GM21528 (cell line): ENCODE data around the gene UBXN7.
"Not testable (repeated sequence)": the region's sequence is repeated elsewhere in the genome, so short reads cannot be mapped to it uniquely, and the experiment has no call there.

Experiments
- ATAC-seq: cut with Tn5 transposase; IDR thresholded peaks from one replicate; pipeline ENCODE4 v1.9.1; 2021; ENCODE audit warnings: mild to moderate bottlenecking, moderate library complexity; ENCODE audit not compliant: unreplicated experiment, low FRiP score

Gene UBXN7

GRCh38 chr3:196432137-196432879 is at the start of gene UBXN7:
Gene UBXN7 (minus strand): TSS chr3:196432427. CDS start chr3:196432399, 28 bp downstream.
- peak; percentile 85 for ATAC-seq

GRCh38 chr3:196477678-196478077 is 45.5 kb upstream of the UBXN7 start:
- ATAC-seq: no peak

GRCh38 chr3:196472286-196472685 is 40.1 kb upstream of the UBXN7 start:
- no peak for ATAC-seq

- no peak for ATAC-seq
These were observed 39.3 kb upstream of the UBXN7 start for GRCh38 chr3:196471551-196471950.

- ATAC-seq: not testable (repeated sequence)
These were observed 38.0 kb upstream of the UBXN7 start for GRCh38 chr3:196470182-196470581.

GRCh38 chr3:196463804-196464203 is 31.6 kb upstream of the UBXN7 start:
- ATAC-seq: no peak

- no peak for ATAC-seq
These were observed 31.2 kb upstream of the UBXN7 start for GRCh38 chr3:196463478-196463756.

- not testable (repeated sequence) for ATAC-seq
These were observed 30.7 kb upstream of the UBXN7 start for GRCh38 chr3:196462680-196463477.

GRCh38 chr3:196458063-196458462 is 25.8 kb upstream of the UBXN7 start:
- ATAC-seq: no peak

- ATAC-seq: not testable (repeated sequence)
These were observed 25.2 kb upstream of the UBXN7 start for GRCh38 chr3:196457470-196457869.

GRCh38 chr3:196454935-196455334 is 22.7 kb upstream of the UBXN7 start:
- ATAC-seq: no peak

GRCh38 chr3:196445391-196445790 is 13.2 kb upstream of the UBXN7 start:
- not testable (repeated sequence) for ATAC-seq

- no peak for ATAC-seq
These were observed 12.3 kb upstream of the UBXN7 start for GRCh38 chr3:196444500-196444894.

GRCh38 chr3:196440696-196441095 is 8.5 kb upstream of the UBXN7 start:
- ATAC-seq: no peak

GRCh38 chr3:196440041-196440537 is 7.9 kb upstream of the UBXN7 start:
- no peak for ATAC-seq

GRCh38 chr3:196431181-196432136 is 768 bp downstream of the UBXN7 start:
- ATAC-seq: peak; percentile 44

GRCh38 chr3:196428041-196428440 is 4.2 kb downstream of the UBXN7 start:
- ATAC-seq: no peak

- ATAC-seq: not testable (repeated sequence)
These were observed 7.8 kb downstream of the UBXN7 start for GRCh38 chr3:196424421-196424820.

GRCh38 chr3:196423044-196423781 is 9.0 kb downstream of the UBXN7 start:
- ATAC-seq: no peak

- ATAC-seq: not testable (repeated sequence)
These were observed 10.6 kb downstream of the UBXN7 start for GRCh38 chr3:196421668-196422067.
